GM12875 (cell line): ENCODE data around the gene TMEM115.

Source experiments
- H3K4me3 ChIP-seq: one replicate; pipeline ENCODE4 v1.5.1; 2011; ENCODE audit warnings: low read depth, low read length, control low read depth
- CTCF ChIP-seq: IDR thresholded peaks from 2 replicates; pipeline ENCODE4 v1.5.1; 2011; ENCODE audit warnings: low read depth, mild to moderate bottlenecking, control low read depth, inconsistent platforms, low read length, moderate library complexity, borderline replicate concordance; ENCODE audit not compliant: insufficient read depth

TMEM115 gene

GRCh38 chr3:50378024-50378423 lies 18.7 kb upstream of the TMEM115 start:
- no peak for TF ChIP-seq CTCF
- no peak overlapping the region for H3K4me3 ChIP-seq

- no peak overlapping the region for H3K4me3 ChIP-seq
- peak; percentile 25; the same call in 1 of the 2 replicates for TF ChIP-seq CTCF
Measured at GRCh38 chr3:50375258-50375931, 16.1 kb upstream of the TMEM115 start.

- H3K4me3 ChIP-seq = no peak overlapping the region
- no peak for TF ChIP-seq CTCF
Measured at GRCh38 chr3:50374363-50375257, 15.3 kb upstream of the TMEM115 start.

GRCh38 chr3:50373146-50374051 lies 14.1 kb upstream of the TMEM115 start:
- TF ChIP-seq CTCF = no peak

GRCh38 chr3:50372349-50372748 lies 13.0 kb upstream of the TMEM115 start:
- no peak for TF ChIP-seq CTCF
- no peak overlapping the region for H3K4me3 ChIP-seq

More at GRCh38 chr3:50373146-50374051, 14.1 kb upstream of the TMEM115 start:
- no peak overlapping the region for H3K4me3 ChIP-seq

GRCh38 chr3:50371133-50371685 lies 11.9 kb upstream of the TMEM115 start:
- no peak overlapping the region for H3K4me3 ChIP-seq
- no peak for TF ChIP-seq CTCF
